ENCODE results near the gene IL22RA1. TPM values are rescaled to one million over a fixed set of nuclear protein-coding genes. Genes with fewer than 3 reads are reported as not detected.
A peak's percentile ranks its signal among the peaks of the same experiment; 100 is the strongest.

IL22RA1 gene
- total and polyA plus RNA-seq, 2 of the 8 experiments (the other 6 are each of a cell fraction or from before 2014, with no cell fraction given) = 0.17 to 0.32 TPM

- peaks cover 0 to 2% (median under 1%) of the 10 kb centered on the region in 4 experiments; a peak in 5 of 7 replicates for H3K4me1 ChIP-seq (replicated peaks in 1 of 4; ENCODE audit: control insufficient read depth in 3 of 4, insufficient read depth in 4 of 4, low read length in 3 of 4)
- H2BK120ac ChIP-seq (replicated peaks; ENCODE audit: low read depth, low read length) = no peak overlapping the region
- H4K91ac ChIP-seq (replicated peaks; ENCODE audit: insufficient read length, low read length) = no peak overlapping the region
- DNase-seq (ENCODE audit: low read depth in 1 of 2, low spot score in 2 of 2) = no peak
- CTCF ChIA-PET (ENCODE audit: partially characterized antibody) = interaction anchor here (0.9 to 2.1 kb wide), 5 partner anchors 27 to 264 kb away, joined by 3 to 8 read pairs (median 4); no protein-coding TSS in a partner anchor
- H3K23ac ChIP-seq (ENCODE audit: insufficient read length) = no peak overlapping the region
- H4K5ac ChIP-seq (ENCODE audit: insufficient read length, low read depth, low read length) = no peak overlapping the region
- no peak overlapping the region for H3K4ac ChIP-seq (replicated peaks; ENCODE audit: insufficient read length, low read depth, low read length)
- H2BK20ac ChIP-seq (ENCODE audit: low read length) = 0 out of 2 replicates have a peak overlapping the region, but pooled peaks have one; percentile 13
- no peak overlapping the region for H3K27ac ChIP-seq (ENCODE audit: low read depth, low read length)
- no peak overlapping the region for H3K4me2 ChIP-seq (ENCODE audit: insufficient read depth in 1 of 2, low read depth in 2 of 2, low read length in 2 of 2)
- H4K8ac ChIP-seq (ENCODE audit: extremely low read depth, insufficient read depth, low read length) = peak overlapping the region; percentile 53; the same call in 1 of the 2 replicates
- no peaks in the 10 kb centered on the region for H4K20me1 ChIP-seq (replicated peaks in 1 of 2; ENCODE audit: control insufficient read depth in 1 of 2, insufficient read depth in 2 of 2, low read length in 2 of 2)
- 0 out of 2 replicates have a peak overlapping the region, but pooled peaks have one; percentile 17 for H2BK12ac ChIP-seq (ENCODE audit: low read depth, low read length)
- no peak overlapping the region for H3K4me3 ChIP-seq (ENCODE audit: extremely low read depth in 1 of 4, insufficient read depth in 2 of 4, low read depth in 3 of 4, low read length in 4 of 4)
- H3K18ac ChIP-seq (ENCODE audit: extremely low read depth, low read length) = no peak overlapping the region; the same call in 1 of the 2 replicates
- 0 out of 2 replicates have a peak overlapping the region, but pooled peaks have one; percentile 39 for H2AK5ac ChIP-seq (ENCODE audit: low read depth, low read length)
- H2AFZ ChIP-seq (ENCODE audit: low read length) = no peak overlapping the region; the same call in 1 of the 2 replicates
- no peaks in the 10 kb centered on the region for H3K9me3 ChIP-seq (ENCODE audit: insufficient read depth in 2 of 2, low read depth in 1 of 2, low read length in 1 of 2)
- no peaks in the 10 kb centered on the region for H3K79me1 ChIP-seq (ENCODE audit: low read depth, low read length)
- POLR2A ChIA-PET (ENCODE audit: partially characterized antibody) = interaction anchor here (0.8 to 2.4 kb wide), 3 partner anchors 16 to 31 kb away, joined by 3 to 9 read pairs (median 5); no protein-coding TSS in a partner anchor
- no peak for FAIRE-seq
- H2BK5ac ChIP-seq (ENCODE audit: low read depth, low read length) = peak overlapping the region; percentile 44; the same call in 1 of the 2 replicates
- H3K56ac ChIP-seq (replicated peaks; ENCODE audit: insufficient read length, low read depth, low read length) = no peak overlapping the region
- no peaks in the 10 kb centered on the region for H3K23me2 ChIP-seq (ENCODE audit: low read depth, low read length)
- H3K14ac ChIP-seq (ENCODE audit: insufficient read length) = no peak overlapping the region
- TF ChIP-seq EP300 (IDR thresholded peaks at IDR 0.05; ENCODE audit: borderline replicate concordance in 1 of 2, low read depth in 2 of 2, low read length in 2 of 2) (no peak), BRCA1 (IDR thresholded peaks at IDR 0.05; ENCODE audit: low read depth, low read length) (no peak), RXRA (IDR thresholded peaks at IDR 0.05; ENCODE audit: insufficient read depth, low read depth, low read length) (no peak)
- H3K27me3 ChIP-seq (replicated peaks in 1 of 4; ENCODE audit: control insufficient read depth in 3 of 4, extremely low read depth in 1 of 4, insufficient read depth in 3 of 4, low read length in 3 of 4) = no peaks in the 10 kb centered on the region
- no peaks in the 10 kb centered on the region for H3K36me3 ChIP-seq (ENCODE audit: control insufficient read depth in 2 of 4, insufficient read depth in 4 of 4, low read length in 3 of 4)
- WGBS, 2 experiments (ENCODE audit: extremely low coverage in 1 of 2, insufficient coverage in 1 of 2, insufficient read length in 1 of 2, insufficient replicate concordance in 2 of 2, low coverage in 1 of 2, low lambda C conversion rate in 2 of 2, missing lambda C conversion rate in 1 of 2) = 86% methylated on average over 17 of the region's 17 CpGs; no CpG with 5 or more reads in 1 of the 2 experiments
- no peaks in the 10 kb centered on the region for H3K79me2 ChIP-seq (ENCODE audit: control insufficient read depth in 1 of 2, insufficient read depth in 2 of 2, low read length in 2 of 2)
- H2BK15ac ChIP-seq (ENCODE audit: low read length) = peak overlapping the region; percentile 88; the same call in 1 of the 2 replicates
- no peak overlapping the region for H3K9ac ChIP-seq (replicated peaks in 1 of 4; ENCODE audit: extremely low read depth in 1 of 4, low read depth in 3 of 4, low read length in 3 of 4)
These were observed 22.8 kb downstream of the IL22RA1 start for GRCh38 chr1:24119859-24120756.
